ENCODE measurements around the gene IL9. TPM values are rescaled to one million over a fixed set of nuclear protein-coding genes. Genes with fewer than 3 reads are reported as not detected.

Gene IL9
- total RNA-seq, 2 experiments from 2014 or later = not detected

GRCh38 chr5:135843571-135844337 is 51.9 kb downstream of the IL9 start:
- no peaks in the 10 kb centered on the region for H3K36me3 Mint-ChIP-seq (ENCODE audit: low read depth)
- CTCF ChIA-PET = no interaction called here
- no peak for DNase-seq
- no peaks in the 10 kb centered on the region for H3K4me1 Mint-ChIP-seq (ENCODE audit: low read depth)
- no peak overlapping the region for H3K27ac Mint-ChIP-seq
- H3K9me3 Mint-ChIP-seq = peaks cover 5% of the 10 kb centered on the region
- H3K4me3 Mint-ChIP-seq = no peak overlapping the region
- intact Hi-C loops (cut with micrococcal nuclease) = no loop called here
- H3K27me3 Mint-ChIP-seq (ENCODE audit: low read depth) = peaks cover 4% of the 10 kb centered on the region

GRCh38 chr5:135842737-135843136 is 52.9 kb downstream of the IL9 start:
- Mint-ChIP-seq H3K27me3 (ENCODE audit: low read depth) (peaks cover 11% of the 10 kb centered on the region), H3K27ac (no peak overlapping the region), H3K4me1 (ENCODE audit: low read depth) (no peaks in the 10 kb centered on the region), H3K9me3 (peaks cover 10% of the 10 kb centered on the region), H3K36me3 (ENCODE audit: low read depth) (peaks cover 2% of the 10 kb centered on the region), H3K4me3 (no peak overlapping the region)
- no peak for DNase-seq
- CTCF ChIA-PET = no interaction called here
- intact Hi-C loops (cut with micrococcal nuclease) = no loop called here

Other genes starting within 250 kb of the IL9 start
- not detected for gene SLC25A48, start 61.2 kb downstream of the IL9 start, total RNA-seq
- gene LECT2, start 59.1 kb upstream of the IL9 start, total RNA-seq = not detected
- not detected for gene TGFBI, start 133.1 kb upstream of the IL9 start, total RNA-seq
- gene SMAD5, start 237.0 kb upstream of the IL9 start, total RNA-seq = 1 to 10 TPM in 1 of 2 experiments, under 1 TPM in 1; 0.50 to 1.2 TPM